Uterus (tissue), 4 donors: ENCODE measurements around the gene PRUNE2. TPM values are rescaled to one million over a fixed set of nuclear protein-coding genes. Genes with fewer than 3 reads are reported as not detected.

ENCODE experiments used
- DNase-seq, 2 donors: peaks; one replicate each; pipeline ENCODE4 v3.0.0-alpha.2; 2019 to 2020
- H3K27ac ChIP-seq, 2 donors: fragments of 200-600 bp; sonication (generic); 1 replicate in 1 of 2; 2 replicates in 1 of 2; pipeline ENCODE4 v1.5.1; 2016 to 2018
- H3K27me3 ChIP-seq, 2 donors: fragments of 200-600 bp; sonication (generic); one replicate each; pipeline ENCODE4 v1.5.1; 2018 to 2019; ENCODE audit warnings: control low read depth in 1 of 2
- H3K36me3 ChIP-seq, 2 donors: fragments of 200-600 bp; sonication (generic); one replicate each; pipeline ENCODE4 v1.5.1; 2019; ENCODE audit warnings: control low read depth in 1 of 2
- H3K4me1 ChIP-seq, 2 donors: fragments of 200-600 bp; sonication (generic); one replicate each; pipeline ENCODE4 v1.5.1; 2018 to 2019; ENCODE audit warnings: control low read depth in 1 of 2
- H3K4me3 ChIP-seq, 2 donors: fragments of 200-600 bp; sonication (generic); 1 replicate in 1 of 2; 2 replicates in 1 of 2; pipeline ENCODE4 v1.5.1; 2018 to 2019; ENCODE audit warnings: mild to moderate bottlenecking in 1 of 2
- H3K9me3 ChIP-seq, 2 donors: fragments of 200-600 bp; sonication (generic); one replicate each; pipeline ENCODE4 v1.5.1; 2019; ENCODE audit warnings: control low read depth in 1 of 2
- POLR2A ChIP-seq, 2 donors: fragments of 450-650 bp; IDR thresholded peaks; one replicate each; pipeline ENCODE4 v1.6.1; 2016; ENCODE audit warnings: antibody characterized with exemption in 2 of 2, mild to moderate bottlenecking in 1 of 2, moderate library complexity in 1 of 2
- intact Hi-C: fragments of 100-400 bp; cut with DNase I; formaldehyde crosslinking; loops from one replicate; pipeline ENCODE4 v1.15.1; 2023; ENCODE audit warnings: low total_unique reads
- total RNA-seq, 4 donors: library from RNA; depleted of rRNA in 3 of 4; stranded (reverse); fragments of >200 nt in 3 of 4; gene quantifications; one replicate each; pipeline versions ENCODE4 v1.1.0 to v1.2.4, GENCODE V29; 2014 to 2023
- TF ChIP-seq, protein P1 (sequence below), 4 experiments: fragments of 200-600 bp in 2 of 4; fragments of 450-650 bp in 2 of 4; sonication (generic) in 2 of 4; IDR thresholded peaks; one replicate each; pipeline ENCODE4 v1.5.1; 2016 to 2019; ENCODE audit warnings: antibody characterized with exemption in 4 of 4, mild to moderate bottlenecking in 2 of 4, moderate library complexity in 1 of 4
- donor health status: DM: yes; HTN: yes; CAD: no.

PRUNE2 gene
- total RNA-seq, 4 donors from 2014 or later = 51.4 to 187 (median 97.1) TPM

DNA sequence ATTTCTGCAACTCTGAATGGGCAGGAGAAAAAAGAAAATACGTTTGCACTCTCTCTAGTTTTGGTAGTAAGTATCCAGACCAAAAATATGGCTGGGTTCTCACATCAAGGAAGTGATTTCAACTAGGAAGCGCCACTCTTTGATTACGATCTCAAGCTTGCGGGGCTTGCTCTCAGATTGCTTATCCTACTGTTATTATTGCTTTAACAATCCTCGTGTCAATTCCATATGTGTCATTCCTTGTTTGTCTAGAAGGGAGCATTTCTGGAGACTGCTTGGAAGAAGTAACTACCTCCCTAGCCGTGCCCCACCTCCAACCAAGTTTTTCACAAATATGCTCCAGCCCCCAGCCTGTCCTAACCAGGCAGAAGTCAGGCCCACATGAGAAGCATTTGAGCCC lies 3.5 kb downstream of the PRUNE2 start:
- Histone ChIP-seq H3K4me1 (no peaks in the 10 kb centered on the region), H3K4me3 (no peak overlapping the region), H3K27me3 (no peaks in the 10 kb centered on the region), H3K27ac (no peak overlapping the region), H3K36me3 (no peaks in the 10 kb centered on the region), H3K9me3 (no peaks in the 10 kb centered on the region)
- DNase-seq = no peak
- no peak for TF ChIP-seq POLR2A (IDR thresholded peaks at IDR 0.05)
- TF ChIP-seq, protein P1, sequence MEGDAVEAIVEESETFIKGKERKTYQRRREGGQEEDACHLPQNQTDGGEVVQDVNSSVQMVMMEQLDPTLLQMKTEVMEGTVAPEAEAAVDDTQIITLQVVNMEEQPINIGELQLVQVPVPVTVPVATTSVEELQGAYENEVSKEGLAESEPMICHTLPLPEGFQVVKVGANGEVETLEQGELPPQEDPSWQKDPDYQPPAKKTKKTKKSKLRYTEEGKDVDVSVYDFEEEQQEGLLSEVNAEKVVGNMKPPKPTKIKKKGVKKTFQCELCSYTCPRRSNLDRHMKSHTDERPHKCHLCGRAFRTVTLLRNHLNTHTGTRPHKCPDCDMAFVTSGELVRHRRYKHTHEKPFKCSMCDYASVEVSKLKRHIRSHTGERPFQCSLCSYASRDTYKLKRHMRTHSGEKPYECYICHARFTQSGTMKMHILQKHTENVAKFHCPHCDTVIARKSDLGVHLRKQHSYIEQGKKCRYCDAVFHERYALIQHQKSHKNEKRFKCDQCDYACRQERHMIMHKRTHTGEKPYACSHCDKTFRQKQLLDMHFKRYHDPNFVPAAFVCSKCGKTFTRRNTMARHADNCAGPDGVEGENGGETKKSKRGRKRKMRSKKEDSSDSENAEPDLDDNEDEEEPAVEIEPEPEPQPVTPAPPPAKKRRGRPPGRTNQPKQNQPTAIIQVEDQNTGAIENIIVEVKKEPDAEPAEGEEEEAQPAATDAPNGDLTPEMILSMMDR (IDR thresholded peaks at IDR 0.05) = no peak
- intact Hi-C loops = loop anchor here (10.0 kb wide), 1 partner anchor 78 kb away; no protein-coding TSS in a partner anchor

DNA sequence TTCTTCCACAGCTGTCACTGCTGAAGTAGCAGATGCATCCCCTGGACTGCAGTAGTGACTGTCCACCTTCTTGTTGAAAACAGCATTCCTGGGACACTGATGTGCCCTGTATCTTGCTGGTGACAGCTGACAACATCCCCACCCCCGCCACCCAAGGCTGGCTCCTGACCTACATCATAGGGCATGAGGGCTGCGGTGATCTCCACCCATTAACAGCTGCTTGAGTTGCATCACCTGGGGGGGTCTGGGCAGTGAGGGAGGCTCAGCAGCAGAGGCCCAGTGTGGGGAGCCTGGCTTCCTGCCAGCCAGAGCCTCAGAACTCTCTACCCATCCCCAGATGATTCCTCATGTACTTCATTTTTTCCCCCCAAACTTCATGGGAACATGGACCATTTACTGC lies 4.1 kb downstream of the PRUNE2 start:
- H3K27me3 ChIP-seq = no peaks in the 10 kb centered on the region
- no peak overlapping the region for H3K27ac ChIP-seq
- no peak for TF ChIP-seq POLR2A (IDR thresholded peaks at IDR 0.05)
- TF ChIP-seq, protein P1 (IDR thresholded peaks at IDR 0.05) = no peak
- no peaks in the 10 kb centered on the region for H3K9me3 ChIP-seq
- no peaks in the 10 kb centered on the region for H3K36me3 ChIP-seq
- DNase-seq = no peak
- intact Hi-C loops = loop anchor here (10.0 kb wide), 1 partner anchor 77 kb away; no protein-coding TSS in a partner anchor
- no peaks in the 10 kb centered on the region for H3K4me1 ChIP-seq
- no peak overlapping the region for H3K4me3 ChIP-seq

DNA sequence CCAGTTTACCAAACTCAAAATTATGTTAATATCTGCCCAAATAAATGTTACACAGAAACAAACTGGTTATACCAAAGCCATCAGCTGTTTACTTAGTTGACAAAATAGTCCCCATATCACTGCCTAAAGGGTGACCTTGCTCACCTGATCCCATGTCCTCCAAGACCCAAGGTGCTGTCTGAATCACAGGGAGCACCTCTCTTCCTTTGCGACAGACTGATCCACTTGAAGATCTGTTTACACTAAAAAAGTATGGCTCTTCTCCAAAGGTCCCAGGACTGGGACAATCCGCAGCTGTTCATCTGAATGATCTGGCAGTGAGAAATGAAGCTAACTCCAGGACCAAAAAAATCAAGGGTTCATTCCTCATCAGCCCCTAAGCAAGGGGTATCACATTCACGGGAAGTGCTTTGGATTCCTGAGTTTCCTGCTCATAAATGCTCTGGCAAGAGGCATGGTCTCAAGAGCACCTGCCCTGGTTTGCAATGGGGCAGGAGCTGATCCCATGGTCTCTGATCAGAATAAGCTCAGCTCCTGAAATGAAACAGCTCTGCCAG lies 5.0 kb downstream of the PRUNE2 start:
- Histone ChIP-seq H3K4me3 (no peak overlapping the region), H3K27ac (no peak overlapping the region), H3K27me3 (no peaks in the 10 kb centered on the region), H3K36me3 (no peaks in the 10 kb centered on the region), H3K4me1 (no peaks in the 10 kb centered on the region), H3K9me3 (no peaks in the 10 kb centered on the region)
- no peak for TF ChIP-seq POLR2A (IDR thresholded peaks at IDR 0.05)
- DNase-seq = no peak
- intact Hi-C loops = loop anchor here (10.0 kb wide), 1 partner anchor 76 kb away; no protein-coding TSS in a partner anchor

DNA sequence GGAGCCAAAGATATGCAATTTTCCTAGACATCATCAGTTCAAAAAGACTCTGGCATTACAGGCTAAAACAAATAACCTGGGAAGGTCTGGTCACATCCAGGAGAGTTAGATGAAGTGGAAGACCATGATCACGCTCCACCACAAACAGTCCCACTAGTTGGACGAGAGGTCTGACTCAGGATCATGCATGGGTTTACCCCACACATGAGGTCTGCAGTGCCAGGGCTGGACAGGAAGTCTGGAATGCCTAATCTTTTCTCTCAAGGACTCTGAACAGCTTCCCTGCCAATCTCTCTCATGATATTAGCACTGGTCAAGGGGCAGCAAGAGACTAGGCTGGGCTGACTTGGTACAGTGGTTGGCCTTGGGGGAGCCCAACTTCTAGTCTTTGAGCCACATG lies 7.1 kb downstream of the PRUNE2 start:
- no peak for TF ChIP-seq POLR2A (IDR thresholded peaks at IDR 0.05)
- TF ChIP-seq, protein P1 (IDR thresholded peaks at IDR 0.05) = no peak
- H3K27ac ChIP-seq = no peak overlapping the region
- DNase-seq = no peak
- H3K9me3 ChIP-seq = no peaks in the 10 kb centered on the region
- H3K4me3 ChIP-seq = no peak overlapping the region
- intact Hi-C loops = no loop called here
- H3K36me3 ChIP-seq = no peaks in the 10 kb centered on the region
- H3K27me3 ChIP-seq = no peaks in the 10 kb centered on the region
- no peaks in the 10 kb centered on the region for H3K4me1 ChIP-seq

DNA sequence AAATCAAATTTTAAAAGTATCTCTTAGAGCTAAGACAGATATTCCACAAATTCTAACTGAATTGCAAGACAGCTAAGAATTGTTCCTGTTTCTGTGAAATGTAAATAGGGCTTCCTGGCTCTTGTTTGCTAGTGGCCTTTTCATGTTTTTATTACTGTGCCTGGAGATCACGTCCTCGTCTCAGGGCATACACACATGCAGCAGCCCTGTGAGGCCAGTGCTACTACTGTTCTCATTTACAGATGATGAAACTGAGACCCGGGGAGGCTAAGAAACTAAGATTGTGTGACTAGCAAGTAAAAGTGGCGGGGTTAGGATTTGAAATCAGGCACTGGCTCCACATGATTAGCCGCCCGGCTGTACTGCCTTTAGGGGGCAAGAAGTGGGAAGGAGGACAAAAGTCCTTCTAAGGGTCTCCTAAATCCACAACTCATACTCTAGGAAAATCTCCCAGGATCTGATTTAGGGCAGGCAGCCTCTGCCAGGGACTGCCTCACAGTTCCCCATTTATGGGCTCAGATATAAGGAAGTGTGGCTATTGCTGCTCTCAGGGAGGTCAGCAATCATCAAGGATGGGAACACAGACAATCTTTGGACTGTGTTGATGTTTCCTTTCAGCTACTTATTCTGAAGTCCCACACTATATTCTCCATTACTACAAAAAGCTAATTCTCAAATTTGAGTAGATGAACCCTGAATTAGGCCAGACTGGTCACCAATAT lies 7.9 kb downstream of the PRUNE2 start:
- Histone ChIP-seq H3K36me3 (no peaks in the 10 kb centered on the region), H3K4me1 (no peaks in the 10 kb centered on the region), H3K4me3 (no peak overlapping the region), H3K9me3 (no peaks in the 10 kb centered on the region), H3K27me3 (no peaks in the 10 kb centered on the region), H3K27ac (peak overlapping the region; percentile 28 to 59)
- no peak for TF ChIP-seq POLR2A (IDR thresholded peaks at IDR 0.05)
- TF ChIP-seq, protein P1 (IDR thresholded peaks at IDR 0.05) = no peak
- intact Hi-C loops = no loop called here
- DNase-seq = no peak
